VCaP (cell line): ENCODE results near the gene TNP2.

Experiments used
- H3K27ac ChIP-seq: fragments of 450-650 bp; 2 replicates; pipeline ENCODE4 v1.5.1; 2017
- CTCF ChIP-seq: fragments of 450-650 bp; conservative IDR thresholded peaks from 2 replicates; pipeline ENCODE4 v1.5.1; 2017; ENCODE audit warnings: mild to moderate bottlenecking, moderate library complexity

The TNP2 gene

DNA sequence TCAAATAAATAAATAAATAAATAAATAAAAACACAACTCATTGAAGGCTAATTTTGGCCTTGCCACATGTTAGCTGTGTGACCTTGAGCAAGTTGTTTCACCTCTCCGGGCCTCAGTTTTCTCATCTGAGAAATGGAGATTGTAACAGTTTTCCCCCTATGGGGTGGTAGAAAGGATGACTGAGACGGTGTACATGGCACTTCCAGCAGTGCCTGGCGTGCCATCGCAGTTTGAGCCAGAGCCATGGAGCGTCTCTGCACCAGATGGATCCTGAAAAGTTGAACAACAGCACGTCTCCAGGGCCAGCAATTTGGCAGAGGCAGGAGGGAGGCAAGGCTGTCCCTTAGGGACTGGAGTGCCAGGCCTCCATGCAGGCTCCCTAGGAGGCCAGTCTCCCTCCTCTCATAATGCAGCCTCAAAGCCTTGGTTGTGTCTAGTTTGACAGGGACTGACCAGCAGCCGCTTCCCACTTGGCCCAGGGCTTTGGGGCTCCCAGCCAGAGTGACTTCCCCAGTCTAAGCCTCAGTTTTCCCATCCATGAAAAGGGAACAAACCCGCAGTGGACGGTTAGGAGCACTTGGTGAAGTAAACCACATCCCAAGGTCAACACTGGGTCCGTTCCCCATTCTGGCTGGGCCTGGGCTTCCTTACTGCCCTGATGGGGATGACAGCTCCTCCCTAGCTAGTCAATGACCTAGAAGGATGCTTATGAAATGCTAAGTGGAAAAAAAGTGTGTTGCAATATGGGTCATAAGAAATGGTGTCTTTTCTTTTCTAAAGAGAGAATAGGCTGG is 32.5 kb downstream of the TNP2 start:
- TF ChIP-seq CTCF: no peak
- H3K27ac ChIP-seq: no peak overlapping the region

- no peak for TF ChIP-seq CTCF
- no peak overlapping the region for H3K27ac ChIP-seq
Observed at GRCh38 chr16:11235703-11235991, 33.5 kb downstream of the TNP2 start.

DNA sequence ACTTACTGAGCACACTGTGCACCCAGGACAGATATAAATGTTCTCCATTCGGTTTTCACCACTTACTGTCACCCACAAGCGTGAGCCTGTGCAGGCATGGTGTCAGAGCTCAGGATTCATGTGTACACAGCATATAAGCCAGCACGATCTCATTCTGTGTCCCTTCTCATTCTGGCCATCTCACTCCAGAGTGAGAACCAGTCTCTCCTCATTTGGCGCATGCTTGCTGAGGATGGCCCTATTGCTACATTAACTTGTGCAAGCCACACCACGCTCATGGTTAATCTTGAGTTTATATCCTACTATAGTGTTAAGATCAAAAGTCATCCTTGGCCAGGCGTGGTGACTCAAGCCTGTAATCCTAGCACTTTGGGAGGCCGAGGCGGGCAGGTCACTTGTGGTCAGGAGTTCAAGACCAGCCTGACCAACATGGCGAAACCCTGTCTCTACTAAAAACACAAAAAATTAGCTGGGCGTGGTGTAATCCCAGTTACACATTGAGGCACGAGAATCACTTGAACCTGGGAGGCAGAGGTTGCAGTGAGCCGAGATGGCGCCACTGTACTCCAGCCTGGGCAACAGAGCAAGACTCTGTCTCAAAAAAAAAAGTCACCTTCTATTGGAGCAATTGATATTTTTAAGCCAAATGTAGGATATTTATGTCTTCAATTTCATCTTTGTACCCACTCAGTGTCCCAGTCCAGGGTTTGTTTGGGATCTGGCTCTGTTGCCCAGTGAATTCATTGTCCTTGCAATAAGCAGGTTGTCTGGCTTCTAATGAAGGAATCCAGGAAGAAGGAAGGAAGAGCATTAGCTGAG is 34.0 kb downstream of the TNP2 start:
- no peak for TF ChIP-seq CTCF
- H3K27ac ChIP-seq: no peak overlapping the region

DNA sequence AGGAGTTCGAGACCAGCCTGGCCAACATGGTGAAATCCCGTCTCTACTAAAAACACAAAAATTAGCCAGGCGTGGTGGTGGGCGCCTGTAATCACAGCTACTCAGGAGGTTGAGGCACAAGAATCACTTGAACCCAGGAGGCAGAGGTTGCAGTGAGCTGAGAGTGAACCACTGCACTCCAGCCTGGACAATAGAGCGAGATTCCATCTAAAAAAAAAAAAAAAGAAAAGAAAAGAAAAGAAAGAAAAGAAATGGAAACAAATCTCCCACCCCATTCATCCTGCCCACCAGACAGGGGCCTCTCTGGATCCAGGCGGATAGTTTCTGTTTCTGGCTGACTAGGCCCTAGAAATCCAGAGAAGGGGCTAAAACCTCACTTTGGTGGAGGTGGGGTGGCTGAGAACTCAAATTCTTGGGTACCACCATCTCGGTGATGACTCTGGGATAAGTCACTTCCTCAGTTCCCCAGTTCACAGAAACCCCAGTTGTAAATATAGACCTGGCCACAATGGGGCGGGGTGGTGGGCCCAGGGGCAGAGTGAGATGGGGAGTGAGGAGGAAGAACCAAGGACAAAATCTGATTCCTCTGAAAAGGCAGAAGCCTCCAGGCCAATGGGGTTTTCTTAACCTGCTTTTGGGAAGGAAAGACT is 35.3 kb downstream of the TNP2 start:
- no peak overlapping the region for H3K27ac ChIP-seq
- TF ChIP-seq CTCF: no peak

DNA sequence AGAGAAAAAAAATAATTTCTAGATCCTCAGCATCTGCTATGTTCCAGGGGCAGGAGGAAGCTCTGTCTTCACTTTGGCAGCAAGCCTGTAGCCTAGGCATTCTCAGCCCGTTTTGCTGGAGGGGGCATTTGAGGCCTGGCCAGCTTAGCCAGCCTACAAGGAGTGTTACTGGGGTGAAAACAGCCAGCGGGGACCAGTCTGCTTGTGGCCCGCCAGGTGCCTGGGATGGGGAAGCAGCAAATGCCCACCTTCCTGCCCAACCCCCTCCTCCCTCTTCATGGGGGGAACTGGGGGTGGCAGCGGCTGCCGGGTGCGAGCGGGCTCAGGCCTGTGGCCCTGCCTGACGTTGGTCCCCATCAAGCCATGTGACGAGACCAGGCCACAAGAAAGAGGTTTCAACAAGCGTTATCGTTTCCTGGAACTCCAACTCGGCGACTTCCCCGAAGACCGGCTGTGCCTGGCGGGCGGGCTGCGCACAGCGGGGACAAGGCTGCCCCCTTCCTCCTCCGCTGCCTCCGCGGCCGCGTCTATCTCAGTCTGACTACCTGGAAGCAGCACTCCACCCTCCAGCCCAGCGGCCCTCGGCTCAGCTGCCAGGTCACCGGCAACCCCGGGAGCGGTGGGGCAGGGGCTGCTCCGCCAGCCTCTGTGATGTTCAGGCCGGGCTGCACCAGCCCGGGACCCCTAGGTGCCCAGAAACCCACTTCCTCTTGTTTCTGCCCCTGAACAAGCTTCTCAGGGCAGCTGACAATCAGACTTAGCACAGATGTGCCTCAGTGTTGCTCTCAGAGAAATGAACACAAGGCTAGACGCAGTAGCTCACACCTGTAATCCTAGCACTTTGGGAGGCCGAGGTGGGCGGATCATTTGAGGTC is 36.0 kb downstream of the TNP2 start:
- TF ChIP-seq CTCF: no peak
- H3K27ac ChIP-seq: no peak overlapping the region

- no peak for TF ChIP-seq CTCF
Observed at GRCh38 chr16:11232302-11232851, 36.7 kb downstream of the TNP2 start.

More at GRCh38 chr16:11232302-11232851, 36.7 kb downstream of the TNP2 start:
- no peak overlapping the region for H3K27ac ChIP-seq
